Measurements from ENCODE around the gene GBGT1. TPM values are rescaled to one million over a fixed set of nuclear protein-coding genes. Genes with fewer than 3 reads are reported as not detected.

Gene GBGT1
- total and polyA plus RNA-seq, 3 donors from 2014 or later: 4.0 to 11.2 (median 5.6) TPM

GRCh38 chr9:133201424-133202144 is 37.9 kb upstream of the GBGT1 start:
- DNase-seq: peak; percentile 5
- H3K4me3 ChIP-seq: no peak overlapping the region
- no peaks in the 10 kb centered on the region for H3K27me3 ChIP-seq
- H3K9me3 ChIP-seq: no peaks in the 10 kb centered on the region
- no peaks in the 10 kb centered on the region for H3K36me3 ChIP-seq (ENCODE audit: low read depth, missing control alignments)
- WGBS, 2 donors: 84 to 86% methylated on average over 6 to 13 of the region's 13 CpGs
- H3K4me1 ChIP-seq: no peaks in the 10 kb centered on the region
- TF ChIP-seq CTCF (IDR thresholded peaks at IDR 0.05) (no peak), POLR2A (IDR thresholded peaks at IDR 0.05) (no peak)
- intact Hi-C loops (cut with DNase I; ENCODE audit: low total_unique reads): no loop called here
- no peak overlapping the region for H3K27ac ChIP-seq

GRCh38 chr9:133200631-133201030 is 36.9 kb upstream of the GBGT1 start:
- H3K9me3 ChIP-seq: no peaks in the 10 kb centered on the region
- TF ChIP-seq CTCF (IDR thresholded peaks at IDR 0.05) (no peak), POLR2A (IDR thresholded peaks at IDR 0.05) (no peak)
- WGBS, 2 donors: 65 to 70% methylated on average over 17 of the region's 17 CpGs
- no peaks in the 10 kb centered on the region for H3K4me1 ChIP-seq
- DNase-seq: no peak
- no peaks in the 10 kb centered on the region for H3K27me3 ChIP-seq
- H3K4me3 ChIP-seq: peak overlapping the region in 1 of 2 donors; percentile 49
- H3K27ac ChIP-seq: no peak overlapping the region
- intact Hi-C loops (cut with DNase I; ENCODE audit: low total_unique reads): no loop called here
- no peaks in the 10 kb centered on the region for H3K36me3 ChIP-seq (ENCODE audit: low read depth, missing control alignments)

GRCh38 chr9:133199648-133200321 is 36.1 kb upstream of the GBGT1 start:
- H3K27me3 ChIP-seq: no peaks in the 10 kb centered on the region

GRCh38 chr9:133195029-133195428 is 31.3 kb upstream of the GBGT1 start:
- Histone ChIP-seq H3K4me3 (no peak overlapping the region), H3K4me1 (no peaks in the 10 kb centered on the region), H3K9me3 (no peaks in the 10 kb centered on the region), H3K27ac (no peak overlapping the region), H3K36me3 (ENCODE audit: low read depth, missing control alignments) (no peaks in the 10 kb centered on the region), H3K27me3 (no peaks in the 10 kb centered on the region)
- no peak for DNase-seq
- intact Hi-C loops (cut with DNase I; ENCODE audit: low total_unique reads): no loop called here
- TF ChIP-seq CTCF (IDR thresholded peaks at IDR 0.05) (no peak), POLR2A (IDR thresholded peaks at IDR 0.05) (no peak)

More at GRCh38 chr9:133199648-133200321, 36.1 kb upstream of the GBGT1 start:
- DNase-seq: peak; percentile 56
- H3K9me3 ChIP-seq: no peaks in the 10 kb centered on the region
- peak overlapping the region; percentile 49 to 59 for H3K4me3 ChIP-seq
- intact Hi-C loops (cut with DNase I; ENCODE audit: low total_unique reads): no loop called here
- H3K4me1 ChIP-seq: no peaks in the 10 kb centered on the region
- H3K36me3 ChIP-seq (ENCODE audit: low read depth, missing control alignments): no peaks in the 10 kb centered on the region
- TF ChIP-seq CTCF (IDR thresholded peaks at IDR 0.05) (peak in 2 of 3 experiments; percentile 17 to 29), POLR2A (IDR thresholded peaks at IDR 0.05) (no peak)
- no peak overlapping the region for H3K27ac ChIP-seq
- 43 to 51% methylated on average over 25 to 44 of the region's 44 CpGs for WGBS, 2 donors
